Stimulated activated CD4-positive, alpha-beta T cell treated with anti-CD3 and anti-CD28 coated beads, Interleukin-12 subunit alpha, Interleukin-12 subunit beta, amount 100 ng/mL, for 48 hours (primary cell): ENCODE data around the gene VCAN.

Source experiments
- DNase-seq, 3 donors: peaks; one replicate each; pipeline ENCODE4 v3.0.0-alpha.2; 2020; ENCODE audit warnings: low read depth in 2 of 3, low spot score in 1 of 3

The VCAN gene

GRCh38 chr5:83559118-83559785 lies 87.7 kb downstream of the VCAN start:
- DNase-seq = no peak

DNA sequence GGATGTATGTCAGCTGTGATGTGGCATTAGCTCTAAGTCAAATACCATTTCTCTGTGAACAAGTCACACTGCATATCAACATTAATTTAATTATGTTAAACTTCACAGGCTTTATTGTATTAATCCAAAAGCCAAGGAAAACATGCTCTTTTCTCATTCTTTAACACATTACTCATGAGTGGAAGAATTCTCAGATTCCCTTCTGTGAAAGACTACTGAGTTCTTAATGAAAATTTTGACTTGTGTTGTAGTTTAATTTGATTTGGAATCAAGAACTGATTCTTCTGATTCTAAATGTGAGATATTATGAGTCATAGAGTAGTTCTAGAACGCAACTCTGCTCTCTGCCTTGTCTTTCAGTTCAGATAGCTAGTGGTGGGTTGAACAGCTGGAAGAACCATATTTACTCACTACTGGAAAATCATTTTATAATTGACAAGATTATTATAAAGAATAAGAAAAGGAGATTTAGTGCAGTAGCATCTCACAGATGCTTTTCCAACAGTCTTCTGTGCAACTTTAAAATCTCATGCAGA lies 90.6 kb downstream of the VCAN start:
- no peak for DNase-seq

GRCh38 chr5:83562791-83563557 lies 91.4 kb downstream of the VCAN start:
- DNase-seq = no peak

DNA sequence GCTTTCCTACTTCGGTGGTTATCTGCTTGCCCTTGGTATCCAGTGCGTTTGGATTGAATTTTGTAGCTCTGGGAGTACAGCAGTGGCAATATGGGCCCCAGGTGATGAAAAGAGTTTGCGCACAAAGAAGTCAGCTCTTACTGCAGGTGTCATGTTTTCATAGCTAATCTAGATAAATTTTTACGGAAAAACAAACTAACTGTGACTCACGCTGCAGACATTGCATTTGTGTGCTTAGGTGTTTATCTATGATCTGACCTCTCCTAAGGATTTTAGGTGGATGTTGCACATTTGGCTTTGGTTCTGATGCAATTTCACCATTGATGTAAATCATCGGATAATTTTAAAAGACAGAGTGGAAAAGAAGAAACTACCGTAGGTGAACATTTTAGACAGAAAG lies 92.1 kb downstream of the VCAN start:
- DNase-seq = no peak

GRCh38 chr5:83564069-83564749 lies 92.7 kb downstream of the VCAN start:
- no peak for DNase-seq

DNA sequence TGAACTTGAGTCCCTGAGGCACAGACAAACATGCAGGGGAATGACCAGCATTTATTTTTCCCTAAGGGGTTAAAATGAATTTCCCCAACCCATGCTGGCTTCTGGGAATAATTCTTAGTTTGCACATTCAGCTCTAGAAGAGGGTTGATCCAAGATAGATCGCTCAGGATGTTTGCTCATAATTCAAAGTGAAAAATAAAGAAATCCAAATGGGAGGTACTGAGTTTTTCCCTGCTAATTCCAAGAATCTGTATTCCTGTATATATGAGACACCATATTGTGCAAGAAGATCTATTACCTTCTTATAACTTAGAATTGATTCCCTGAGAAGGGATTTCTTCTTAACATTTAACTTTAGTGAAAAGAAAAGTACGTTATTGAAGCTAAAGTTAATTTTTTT lies 96.2 kb downstream of the VCAN start:
- no peak for DNase-seq

DNA sequence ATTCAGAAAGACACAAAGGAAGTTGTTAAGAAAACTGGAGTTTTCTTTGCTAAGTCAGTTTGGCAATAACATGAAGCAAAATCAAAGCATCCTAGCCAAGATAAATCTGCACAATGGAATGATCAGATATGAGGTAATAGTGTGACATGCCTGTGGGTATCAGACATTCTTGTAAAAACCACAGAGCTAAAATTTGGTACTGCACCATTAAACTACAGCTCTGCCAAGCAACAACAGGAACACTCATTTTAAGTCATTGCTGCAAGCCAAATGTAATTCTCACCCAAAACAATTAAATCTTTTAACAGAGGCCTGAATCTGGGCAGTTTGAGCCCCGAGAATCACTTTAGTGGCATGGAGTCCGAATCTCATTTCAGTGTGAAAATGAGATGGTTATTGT lies 96.6 kb downstream of the VCAN start:
- no peak for DNase-seq

DNA sequence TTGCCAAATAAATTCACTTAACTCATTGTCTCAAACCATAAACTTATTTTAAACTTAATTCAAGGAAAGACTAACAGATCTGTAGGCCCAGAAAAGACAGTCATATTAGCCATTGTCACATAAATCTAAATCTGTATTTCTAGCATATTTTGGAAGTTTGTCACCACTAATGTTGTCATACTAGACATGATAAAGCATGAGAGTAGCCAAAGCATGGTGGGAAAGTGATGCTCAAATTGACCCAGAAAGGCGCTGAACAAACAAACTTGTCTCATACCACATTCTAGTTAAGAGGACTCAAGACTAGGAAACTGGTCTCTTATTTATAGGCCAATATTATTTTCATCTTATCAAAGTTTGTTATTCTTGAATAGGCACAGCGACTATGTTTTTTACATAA lies 99.4 kb downstream of the VCAN start:
- DNase-seq = no peak

DNA sequence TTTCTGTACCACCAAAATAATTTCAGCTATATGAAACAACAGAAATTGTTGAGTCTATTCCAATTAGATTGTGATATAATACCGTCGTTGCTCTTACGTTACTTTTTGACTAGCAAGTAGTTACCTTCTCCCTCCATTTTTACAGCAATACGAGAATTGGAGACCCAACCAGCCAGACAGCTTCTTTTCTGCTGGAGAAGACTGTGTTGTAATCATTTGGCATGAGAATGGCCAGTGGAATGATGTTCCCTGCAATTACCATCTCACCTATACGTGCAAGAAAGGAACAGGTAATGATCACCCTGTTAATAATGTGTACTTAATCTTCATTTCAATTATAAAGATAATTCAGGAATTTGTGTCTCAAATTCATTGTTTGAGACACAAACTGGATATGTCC lies 100.7 kb downstream of the VCAN start:
- no peak for DNase-seq

GRCh38 chr5:83576341-83576740 lies 104.8 kb downstream of the VCAN start:
- DNase-seq = no peak

DNA sequence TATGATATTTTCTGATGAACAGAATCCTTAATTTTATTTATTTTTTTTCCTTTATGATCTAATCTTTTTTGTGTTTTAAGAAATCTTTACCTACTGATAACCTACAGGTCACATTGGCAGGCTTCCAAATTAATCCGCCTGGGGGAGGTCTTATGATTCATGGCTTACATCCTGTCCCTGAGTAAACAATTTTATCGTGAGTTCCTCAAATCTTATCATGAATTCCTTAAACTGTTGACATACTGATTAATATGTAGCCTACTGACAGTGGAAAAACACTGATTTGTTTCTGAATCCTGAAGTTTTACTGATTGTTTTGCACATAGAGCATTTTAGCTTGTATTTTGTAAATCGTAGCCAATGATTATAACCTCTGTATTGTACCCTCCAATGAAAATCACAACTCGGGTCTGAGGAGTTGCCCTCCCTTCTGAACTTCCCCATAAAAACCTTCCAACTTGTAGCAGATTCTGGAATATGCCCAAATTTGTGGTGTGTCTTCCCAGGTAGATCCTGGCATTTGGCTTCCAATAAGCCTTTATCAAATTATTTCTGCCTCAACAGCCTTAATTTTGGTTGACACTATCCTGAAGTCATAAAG lies 105.6 kb downstream of the VCAN start:
- no peak for DNase-seq

DNA sequence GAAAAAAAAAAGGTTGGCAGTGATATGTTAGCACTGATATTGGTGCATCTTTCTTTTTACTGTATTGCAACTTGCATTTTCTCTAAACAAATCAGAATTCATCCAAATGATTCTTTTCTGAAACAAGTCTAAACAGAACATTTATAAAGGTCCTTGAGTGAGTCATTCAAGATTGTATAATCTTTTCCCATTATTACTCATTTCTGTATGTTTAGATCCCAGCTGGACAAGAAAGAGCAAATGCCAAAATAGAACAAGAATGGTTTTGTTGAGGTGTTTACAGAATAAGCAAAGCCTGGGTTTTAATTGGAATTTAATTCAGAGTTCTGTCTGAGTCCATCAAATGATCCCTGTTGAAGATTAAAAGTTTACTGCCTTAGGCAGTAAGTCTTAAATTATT lies 112.3 kb downstream of the VCAN start:
- no peak for DNase-seq

GRCh38 chr5:83586874-83587776 lies 115.6 kb downstream of the VCAN start:
- no peak for DNase-seq

GRCh38 chr5:83589786-83590185 lies 118.2 kb downstream of the VCAN start:
- DNase-seq = no peak

DNA sequence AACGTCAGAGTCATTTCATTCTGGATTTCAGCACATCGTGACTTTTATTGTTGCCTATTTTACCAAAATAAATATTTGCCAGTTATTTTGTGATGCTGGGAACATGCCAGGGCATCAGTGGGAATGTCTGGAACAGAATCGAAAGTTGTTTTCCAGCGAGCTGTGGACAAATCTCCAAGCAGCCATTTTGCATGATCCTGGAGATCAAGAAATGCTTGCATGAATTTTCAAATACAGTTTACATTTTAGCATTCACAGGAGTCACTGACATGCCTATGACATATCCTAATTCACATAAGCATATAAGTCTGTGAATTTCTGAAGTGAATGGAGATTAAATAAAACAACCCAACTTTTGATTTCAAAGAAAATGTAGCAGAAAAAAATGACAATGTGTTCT lies 119.4 kb downstream of the VCAN start:
- no peak for DNase-seq

DNA sequence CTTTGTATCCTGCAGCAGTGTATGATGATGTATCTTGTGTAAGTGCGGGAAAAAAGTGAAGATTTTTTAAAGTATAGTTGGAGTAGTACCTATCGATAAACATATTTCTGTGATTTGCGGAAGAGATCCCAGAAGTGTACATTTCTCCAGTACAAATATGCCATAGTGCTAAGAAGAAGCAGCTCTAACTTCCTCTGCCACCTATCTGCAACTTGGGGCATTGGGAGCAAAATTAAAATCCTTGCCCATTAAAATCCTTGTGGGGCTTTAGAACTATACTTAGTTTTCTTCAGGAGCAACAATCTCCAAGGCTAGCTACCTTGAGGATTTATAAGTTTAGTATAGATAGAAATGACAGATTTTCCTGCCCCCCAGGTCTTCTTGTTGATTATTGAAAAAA lies 123.7 kb downstream of the VCAN start:
- no peak for DNase-seq

DNA sequence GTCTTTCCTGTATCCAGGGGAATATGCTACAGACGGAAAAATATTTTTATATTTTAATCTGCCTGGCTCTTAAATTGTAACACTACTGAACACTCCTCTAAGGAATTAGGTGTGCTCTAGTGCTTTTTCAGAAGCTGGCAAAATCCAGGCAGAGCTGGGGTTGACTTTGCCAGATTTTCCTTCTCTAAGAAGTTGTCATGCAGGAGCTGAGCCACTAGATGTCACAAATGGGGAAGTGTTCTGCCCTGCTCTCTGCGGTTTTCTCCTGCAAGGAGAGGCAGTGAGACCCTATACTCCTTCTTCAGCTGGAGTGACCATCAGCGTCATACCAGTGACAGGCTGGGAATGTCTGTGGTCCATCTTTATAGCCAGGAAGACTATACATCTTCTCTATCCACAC lies 136.6 kb downstream of the VCAN start:
- DNase-seq = no peak

DNA sequence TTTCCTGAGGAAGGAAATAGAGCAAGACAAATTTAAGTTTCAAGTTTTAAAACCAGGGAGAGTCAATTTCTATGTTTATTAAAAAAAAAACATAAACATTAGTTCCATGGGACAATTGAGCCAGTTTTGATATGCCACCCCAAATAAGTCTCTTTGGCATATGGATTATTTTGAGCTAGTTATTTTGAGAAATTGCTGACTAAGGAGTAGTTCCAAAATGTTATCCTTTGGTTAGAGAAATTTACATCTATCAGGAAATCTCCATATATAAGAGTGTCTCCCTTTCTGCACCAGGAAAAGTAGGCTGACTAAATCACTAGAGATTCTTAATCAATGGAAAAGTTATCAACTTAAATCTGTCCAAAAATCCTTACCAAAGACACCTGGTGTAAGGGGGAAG lies 143.3 kb downstream of the VCAN start:
- DNase-seq = no peak

DNA sequence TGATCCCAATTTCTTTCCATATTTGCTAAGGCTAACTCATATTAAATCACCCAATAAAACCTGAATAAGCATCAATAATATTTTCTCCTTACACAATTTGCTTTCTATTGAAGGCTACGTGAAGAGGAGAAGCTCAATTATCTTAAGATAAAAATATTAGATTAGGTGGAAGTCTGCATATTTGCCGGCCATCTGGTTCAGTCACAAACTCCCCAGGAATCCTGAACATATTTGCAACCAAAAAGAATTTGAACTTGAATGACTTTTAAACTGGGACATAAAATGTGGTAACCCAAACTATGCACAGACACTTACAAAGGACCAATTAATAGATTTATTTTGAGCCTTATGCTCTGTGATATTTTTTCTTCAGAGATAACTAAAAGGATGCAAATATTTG lies 156.8 kb downstream of the VCAN start:
- no peak for DNase-seq
